HEK293T (cell line): ENCODE data around the gene DYRK1B.

Experiments
- ARNT ChIP-seq: fragments of 450-650 bp; IDR thresholded peaks from 2 replicates; pipeline ENCODE4 v1.6.1; 2017; ENCODE audit warnings: mild to moderate bottlenecking
- BHLHE40 ChIP-seq: fragments of 450-650 bp; IDR thresholded peaks from 2 replicates; pipeline ENCODE4 v1.6.1; 2016; ENCODE audit warnings: mild to moderate bottlenecking, moderate library complexity, borderline replicate concordance
- CTBP1 ChIP-seq: fragments of 450-650 bp; IDR thresholded peaks from 2 replicates; pipeline ENCODE4 v1.6.1; 2016; ENCODE audit warnings: borderline replicate concordance
- ELF4 ChIP-seq: fragments of 450-650 bp; IDR thresholded peaks from 2 replicates; pipeline ENCODE4 v1.6.1; 2017; ENCODE audit warnings: antibody characterized with exemption
- FOXA1 ChIP-seq: fragments of 450-650 bp; IDR thresholded peaks from 2 replicates; pipeline ENCODE4 v1.6.1; 2016; ENCODE audit warnings: mild to moderate bottlenecking
- FOXM1 ChIP-seq: fragments of 450-650 bp; IDR thresholded peaks from 2 replicates; pipeline ENCODE4 v1.6.1; 2017; ENCODE audit warnings: mild to moderate bottlenecking, borderline replicate concordance
- HDGF ChIP-seq: fragments of 450-650 bp; IDR thresholded peaks from 2 replicates; pipeline ENCODE4 v1.6.1; 2017; ENCODE audit warnings: antibody characterized with exemption, borderline replicate concordance
- LEF1 ChIP-seq: fragments of 450-650 bp; IDR thresholded peaks from 2 replicates; pipeline ENCODE4 v1.6.1; 2017; ENCODE audit warnings: mild to moderate bottlenecking, borderline replicate concordance
- NFRKB ChIP-seq: fragments of 450-650 bp; IDR thresholded peaks from 2 replicates; pipeline ENCODE4 v1.6.1; 2016; ENCODE audit warnings: mild to moderate bottlenecking, moderate library complexity
- PKNOX1 ChIP-seq: fragments of 450-650 bp; IDR thresholded peaks from 2 replicates; pipeline ENCODE4 v1.6.1; 2016
- SP1 ChIP-seq: fragments of 450-650 bp; IDR thresholded peaks from 2 replicates; pipeline ENCODE4 v1.6.1; 2017
- SUZ12 ChIP-seq: fragments of 450-650 bp; IDR thresholded peaks from 2 replicates; pipeline ENCODE4 v1.6.1; 2016; ENCODE audit warnings: mild to moderate bottlenecking
- TARDBP ChIP-seq: fragments of 450-650 bp; IDR thresholded peaks from 2 replicates; pipeline ENCODE4 v1.6.1; 2016
- ZNF384 ChIP-seq: fragments of 450-650 bp; IDR thresholded peaks from 2 replicates; pipeline ENCODE4 v1.6.1; 2016

- TF ChIP-seq SUZ12 (no peak), ELF4 (no peak), HDGF (no peak), NFRKB (no peak), TARDBP (no peak), PKNOX1 (no peak), FOXM1 (no peak), FOXA1 (no peak), CTBP1 (no peak), BHLHE40 (no peak), SP1 (no peak), ZNF384 (no peak), LEF1 (no peak), ARNT (no peak)
Measured at GRCh38 chr19:39831679-39832078, 2.3 kb downstream of the DYRK1B start.
